Panc1 (cell line): ENCODE measurements around the gene ANP32A.

Source experiments
- CTCF ChIP-seq: fragments of 450-650 bp; IDR thresholded peaks from 2 replicates; pipeline ENCODE4 v1.5.1; 2017; ENCODE audit warnings: mild to moderate bottlenecking
- POLR2AphosphoS5 ChIP-seq: IDR thresholded peaks from 2 replicates; pipeline ENCODE4 v1.6.1; 2012; ENCODE audit warnings: mild to moderate bottlenecking, low read depth, low read length, moderate library complexity

- TF ChIP-seq CTCF (no peak), POLR2AphosphoS5 (no peak)
Observed at GRCh38 chr15:68868296-68868695, 47.6 kb upstream of the ANP32A start.
